ENCODE data around the gene JARID2. TPM values are rescaled to one million over a fixed set of nuclear protein-coding genes. Genes with fewer than 3 reads are reported as not detected.

Gene JARID2
- polyA plus RNA-seq, 1 of the 3 experiments (the other 2 are of a cell fraction): 3.4 TPM

GRCh38 chr6:15536198-15536955 lies 290.5 kb downstream of the JARID2 start:
- 94% methylated on average over 4 of the region's 4 CpGs for WGBS (ENCODE audit: low lambda C conversion rate)
- Histone ChIP-seq H3K9ac (no peak overlapping the region), H3K9me3 (no peaks in the 10 kb centered on the region), H2AFZ (ENCODE audit: low read depth) (no peak overlapping the region), H3K4me1 (ENCODE audit: control insufficient read depth in 1 of 2, insufficient read depth in 2 of 2, low read depth in 1 of 2, low read length in 1 of 2) (no peaks in the 10 kb centered on the region; a peak in 1 of 4 replicates), H3K27ac (ENCODE audit: low read depth in 2 of 2, low read length in 1 of 2) (no peak overlapping the region), H3K27me3 (ENCODE audit: insufficient read depth) (no peaks in the 10 kb centered on the region), H3K4me3 (ENCODE audit: low read depth in 2 of 2, low read length in 1 of 2) (no peak overlapping the region), H3K4me2 (no peak overlapping the region), H3K9me2 (no peaks in the 10 kb centered on the region), H3K36me3 (replicated peaks in 1 of 2; ENCODE audit: control insufficient read depth in 1 of 2, insufficient read depth in 2 of 2, low read length in 1 of 2) (no peaks in the 10 kb centered on the region), H3K79me2 (ENCODE audit: insufficient read depth) (no peaks in the 10 kb centered on the region), H4K20me1 (ENCODE audit: insufficient read depth) (no peaks in the 10 kb centered on the region), H3F3A (replicated peaks; ENCODE audit: insufficient read depth) (no peaks in the 10 kb centered on the region)
- ChIA-PET POLR2A (no interaction called here), CTCF (interaction anchor here (0.7 kb wide), 1 partner anchor 30 kb away, joined by 3 read pairs; no protein-coding TSS in a partner anchor)
- no peak for DNase-seq
- TF ChIP-seq RCOR1 (IDR thresholded peaks at IDR 0.05; ENCODE audit: low read length) (no peak), POLR2AphosphoS5 (IDR thresholded peaks at IDR 0.05; ENCODE audit: low read depth, low read length) (no peak), FOXJ3 (CRISPR knock-in tag; IDR thresholded peaks at IDR 0.05) (no peak), NRF1 (IDR thresholded peaks at IDR 0.05; ENCODE audit: low read depth, low read length) (no peak), EZH2phosphoT487 (IDR thresholded peaks at IDR 0.05; ENCODE audit: borderline replicate concordance, low read depth) (no peak), FOXM1 (IDR thresholded peaks at IDR 0.05; ENCODE audit: low read depth) (no peak), TAF1 (IDR thresholded peaks at IDR 0.05; ENCODE audit: borderline replicate concordance, low read depth, low read length) (no peak), YY1 (IDR thresholded peaks at IDR 0.05; ENCODE audit: low read depth) (no peak), NFIC (IDR thresholded peaks at IDR 0.05; ENCODE audit: borderline replicate concordance) (no peak), GABPA (IDR thresholded peaks at IDR 0.05; ENCODE audit: low read depth) (no peak), JUND (IDR thresholded peaks at IDR 0.05) (no peak), USF1 (IDR thresholded peaks at IDR 0.05; ENCODE audit: borderline replicate concordance, low read depth) (no peak), IRF3 (IDR thresholded peaks at IDR 0.05; ENCODE audit: low read depth, low read length) (no peak), ZBTB33 (IDR thresholded peaks at IDR 0.05; ENCODE audit: borderline replicate concordance, low read depth) (no peak), EP300 (IDR thresholded peaks at IDR 0.05; ENCODE audit: borderline replicate concordance in 1 of 2, low read depth in 1 of 2, low read length in 1 of 2) (no peak), USF2 (IDR thresholded peaks at IDR 0.05; ENCODE audit: borderline replicate concordance, low read depth, low read length) (no peak), TCF12 (IDR thresholded peaks at IDR 0.05) (no peak), MXI1 (IDR thresholded peaks at IDR 0.05; ENCODE audit: low read depth, low read length) (no peak), GATA2 (CRISPR knock-in tag; IDR thresholded peaks at IDR 0.05) (no peak), SMC3 (IDR thresholded peaks at IDR 0.05; ENCODE audit: low read depth, low read length) (no peak)

Measured in SK-N-SH (cell line).